ENCODE results near the gene FEN1.

DNA sequence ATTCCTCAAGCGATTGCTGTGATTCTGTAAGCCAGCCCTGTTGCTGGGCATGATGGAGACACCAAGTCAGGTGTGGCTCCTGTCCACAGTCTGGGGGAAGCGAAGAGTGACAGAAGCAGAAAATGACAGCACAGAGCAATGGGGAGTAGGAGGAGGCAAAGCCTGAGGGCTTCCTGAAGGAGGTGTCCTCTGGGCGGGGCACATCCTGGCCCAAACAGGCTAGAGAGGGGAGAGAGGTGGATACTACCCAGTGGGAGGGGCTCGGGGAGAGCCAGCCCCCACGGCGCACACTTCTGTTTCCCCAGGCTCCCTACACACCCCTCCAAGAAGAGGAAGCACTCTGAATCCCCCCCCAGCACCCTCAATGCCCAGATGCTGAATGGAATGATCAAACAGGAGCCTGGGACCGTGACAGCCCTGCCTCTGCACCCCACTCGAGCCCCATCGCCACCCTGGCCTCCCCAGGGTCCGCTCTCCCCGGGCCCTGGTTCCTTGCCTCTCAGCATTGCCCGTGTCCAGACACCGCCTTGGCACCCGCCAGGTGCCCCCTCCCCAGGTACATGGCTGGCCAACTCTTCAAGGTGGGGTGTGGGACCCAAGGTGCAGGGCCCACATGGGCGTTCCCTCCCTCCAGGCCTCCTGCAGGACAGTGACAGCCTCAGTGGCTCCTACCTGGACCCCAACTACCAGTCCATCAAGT, 21.4 kb upstream of the FEN1 start:
- TF ChIP-seq YEATS2 (CRISPR knock-in tag; IDR thresholded peaks at IDR 0.05; ENCODE audit: borderline replicate concordance): no peak
- no peak for TF ChIP-seq STAG1 (CRISPR knock-in tag; IDR thresholded peaks at IDR 0.05)
- no peak for TF ChIP-seq PAX8 (CRISPR knock-in tag; IDR thresholded peaks at IDR 0.05; ENCODE audit: borderline replicate concordance)
- no peak for TF ChIP-seq HNF4A (CRISPR knock-in tag; IDR thresholded peaks at IDR 0.05)
- TF ChIP-seq, protein P1, sequence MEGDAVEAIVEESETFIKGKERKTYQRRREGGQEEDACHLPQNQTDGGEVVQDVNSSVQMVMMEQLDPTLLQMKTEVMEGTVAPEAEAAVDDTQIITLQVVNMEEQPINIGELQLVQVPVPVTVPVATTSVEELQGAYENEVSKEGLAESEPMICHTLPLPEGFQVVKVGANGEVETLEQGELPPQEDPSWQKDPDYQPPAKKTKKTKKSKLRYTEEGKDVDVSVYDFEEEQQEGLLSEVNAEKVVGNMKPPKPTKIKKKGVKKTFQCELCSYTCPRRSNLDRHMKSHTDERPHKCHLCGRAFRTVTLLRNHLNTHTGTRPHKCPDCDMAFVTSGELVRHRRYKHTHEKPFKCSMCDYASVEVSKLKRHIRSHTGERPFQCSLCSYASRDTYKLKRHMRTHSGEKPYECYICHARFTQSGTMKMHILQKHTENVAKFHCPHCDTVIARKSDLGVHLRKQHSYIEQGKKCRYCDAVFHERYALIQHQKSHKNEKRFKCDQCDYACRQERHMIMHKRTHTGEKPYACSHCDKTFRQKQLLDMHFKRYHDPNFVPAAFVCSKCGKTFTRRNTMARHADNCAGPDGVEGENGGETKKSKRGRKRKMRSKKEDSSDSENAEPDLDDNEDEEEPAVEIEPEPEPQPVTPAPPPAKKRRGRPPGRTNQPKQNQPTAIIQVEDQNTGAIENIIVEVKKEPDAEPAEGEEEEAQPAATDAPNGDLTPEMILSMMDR (CRISPR knock-in tag; IDR thresholded peaks at IDR 0.05): no peak
- TF ChIP-seq RBM39 (IDR thresholded peaks at IDR 0.05; ENCODE audit: low read depth, low read length, poor library complexity, severe bottlenecking): no peak
- TF ChIP-seq, protein P2, sequence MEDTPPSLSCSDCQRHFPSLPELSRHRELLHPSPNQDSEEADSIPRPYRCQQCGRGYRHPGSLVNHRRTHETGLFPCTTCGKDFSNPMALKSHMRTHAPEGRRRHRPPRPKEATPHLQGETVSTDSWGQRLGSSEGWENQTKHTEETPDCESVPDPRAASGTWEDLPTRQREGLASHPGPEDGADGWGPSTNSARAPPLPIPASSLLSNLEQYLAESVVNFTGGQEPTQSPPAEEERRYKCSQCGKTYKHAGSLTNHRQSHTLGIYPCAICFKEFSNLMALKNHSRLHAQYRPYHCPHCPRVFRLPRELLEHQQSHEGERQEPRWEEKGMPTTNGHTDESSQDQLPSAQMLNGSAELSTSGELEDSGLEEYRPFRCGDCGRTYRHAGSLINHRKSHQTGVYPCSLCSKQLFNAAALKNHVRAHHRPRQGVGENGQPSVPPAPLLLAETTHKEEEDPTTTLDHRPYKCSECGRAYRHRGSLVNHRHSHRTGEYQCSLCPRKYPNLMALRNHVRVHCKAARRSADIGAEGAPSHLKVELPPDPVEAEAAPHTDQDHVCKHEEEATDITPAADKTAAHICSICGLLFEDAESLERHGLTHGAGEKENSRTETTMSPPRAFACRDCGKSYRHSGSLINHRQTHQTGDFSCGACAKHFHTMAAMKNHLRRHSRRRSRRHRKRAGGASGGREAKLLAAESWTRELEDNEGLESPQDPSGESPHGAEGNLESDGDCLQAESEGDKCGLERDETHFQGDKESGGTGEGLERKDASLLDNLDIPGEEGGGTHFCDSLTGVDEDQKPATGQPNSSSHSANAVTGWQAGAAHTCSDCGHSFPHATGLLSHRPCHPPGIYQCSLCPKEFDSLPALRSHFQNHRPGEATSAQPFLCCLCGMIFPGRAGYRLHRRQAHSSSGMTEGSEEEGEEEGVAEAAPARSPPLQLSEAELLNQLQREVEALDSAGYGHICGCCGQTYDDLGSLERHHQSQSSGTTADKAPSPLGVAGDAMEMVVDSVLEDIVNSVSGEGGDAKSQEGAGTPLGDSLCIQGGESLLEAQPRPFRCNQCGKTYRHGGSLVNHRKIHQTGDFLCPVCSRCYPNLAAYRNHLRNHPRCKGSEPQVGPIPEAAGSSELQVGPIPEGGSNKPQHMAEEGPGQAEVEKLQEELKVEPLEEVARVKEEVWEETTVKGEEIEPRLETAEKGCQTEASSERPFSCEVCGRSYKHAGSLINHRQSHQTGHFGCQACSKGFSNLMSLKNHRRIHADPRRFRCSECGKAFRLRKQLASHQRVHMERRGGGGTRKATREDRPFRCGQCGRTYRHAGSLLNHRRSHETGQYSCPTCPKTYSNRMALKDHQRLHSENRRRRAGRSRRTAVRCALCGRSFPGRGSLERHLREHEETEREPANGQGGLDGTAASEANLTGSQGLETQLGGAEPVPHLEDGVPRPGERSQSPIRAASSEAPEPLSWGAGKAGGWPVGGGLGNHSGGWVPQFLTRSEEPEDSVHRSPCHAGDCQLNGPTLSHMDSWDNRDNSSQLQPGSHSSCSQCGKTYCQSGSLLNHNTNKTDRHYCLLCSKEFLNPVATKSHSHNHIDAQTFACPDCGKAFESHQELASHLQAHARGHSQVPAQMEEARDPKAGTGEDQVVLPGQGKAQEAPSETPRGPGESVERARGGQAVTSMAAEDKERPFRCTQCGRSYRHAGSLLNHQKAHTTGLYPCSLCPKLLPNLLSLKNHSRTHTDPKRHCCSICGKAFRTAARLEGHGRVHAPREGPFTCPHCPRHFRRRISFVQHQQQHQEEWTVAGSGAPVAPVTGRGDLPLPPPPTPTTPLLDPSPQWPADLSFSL (CRISPR knock-in tag; IDR thresholded peaks at IDR 0.05): no peak
- TF ChIP-seq MZF1 (CRISPR knock-in tag; IDR thresholded peaks at IDR 0.05; ENCODE audit: borderline replicate concordance): no peak
